SK-N-SH (cell line): ENCODE data around the gene CRB1.

Experiments
- FOXJ3 ChIP-seq: sonication (generic); formaldehyde crosslinking; IDR thresholded peaks from 2 replicates; pipeline ENCODE4 v1.5.1; 2020; ENCODE audit warnings: mild to moderate bottlenecking, missing genetic modification reagents
- FOXM1 ChIP-seq: IDR thresholded peaks from 2 replicates; pipeline ENCODE4 v1.4.0; 2012; ENCODE audit warnings: low read depth, mild to moderate bottlenecking
- RFX5 ChIP-seq: IDR thresholded peaks from 2 replicates; pipeline ENCODE4 v1.6.1; 2012; ENCODE audit warnings: mild to moderate bottlenecking, improper control_type of control experiment, low read length
- TAF1 ChIP-seq: IDR thresholded peaks from 2 replicates; pipeline ENCODE4 v1.6.1; 2012; ENCODE audit warnings: low read depth, mild to moderate bottlenecking, low read length, moderate library complexity, borderline replicate concordance
- TCF12 ChIP-seq: IDR thresholded peaks from 2 replicates; pipeline ENCODE4 v1.4.0; 2012
- YY1 ChIP-seq: IDR thresholded peaks from 2 replicates; pipeline ENCODE4 v1.4.0; 2012; ENCODE audit warnings: low read depth, mild to moderate bottlenecking
- TF ChIP-seq, protein P1 (sequence below): IDR thresholded peaks from 2 replicates; pipeline ENCODE4 v1.6.1; 2012; ENCODE audit warnings: mild to moderate bottlenecking, low read depth, low read length, moderate library complexity
- TF ChIP-seq, protein P2 (sequence below): fragments of 200-600 bp; sonication (generic); IDR thresholded peaks from 2 replicates; pipeline ENCODE4 v1.6.1; 2017; ENCODE audit warnings: antibody characterized with exemption, mild to moderate bottlenecking, moderate library complexity

DNA sequence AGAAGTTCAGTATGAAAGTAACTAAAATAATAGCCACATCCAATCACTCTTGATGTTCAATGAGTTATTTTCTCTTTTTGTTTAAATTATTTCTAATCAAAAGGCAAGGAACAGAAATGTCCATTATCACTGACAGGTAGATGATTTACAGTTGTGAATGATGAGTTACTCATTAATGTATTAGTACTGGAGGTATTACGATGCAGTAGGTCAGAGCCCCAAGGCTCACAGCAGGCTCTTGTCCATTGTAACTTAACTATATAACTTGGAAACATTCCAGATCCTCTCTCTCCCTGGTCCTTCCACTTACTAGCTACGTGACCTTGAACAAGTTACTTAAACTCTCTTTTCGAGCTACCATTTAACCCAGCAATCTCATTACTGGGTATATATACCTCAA lies 39.5 kb downstream of the CRB1 start:
- no peak for TF ChIP-seq TAF1
- TF ChIP-seq, protein P1, sequence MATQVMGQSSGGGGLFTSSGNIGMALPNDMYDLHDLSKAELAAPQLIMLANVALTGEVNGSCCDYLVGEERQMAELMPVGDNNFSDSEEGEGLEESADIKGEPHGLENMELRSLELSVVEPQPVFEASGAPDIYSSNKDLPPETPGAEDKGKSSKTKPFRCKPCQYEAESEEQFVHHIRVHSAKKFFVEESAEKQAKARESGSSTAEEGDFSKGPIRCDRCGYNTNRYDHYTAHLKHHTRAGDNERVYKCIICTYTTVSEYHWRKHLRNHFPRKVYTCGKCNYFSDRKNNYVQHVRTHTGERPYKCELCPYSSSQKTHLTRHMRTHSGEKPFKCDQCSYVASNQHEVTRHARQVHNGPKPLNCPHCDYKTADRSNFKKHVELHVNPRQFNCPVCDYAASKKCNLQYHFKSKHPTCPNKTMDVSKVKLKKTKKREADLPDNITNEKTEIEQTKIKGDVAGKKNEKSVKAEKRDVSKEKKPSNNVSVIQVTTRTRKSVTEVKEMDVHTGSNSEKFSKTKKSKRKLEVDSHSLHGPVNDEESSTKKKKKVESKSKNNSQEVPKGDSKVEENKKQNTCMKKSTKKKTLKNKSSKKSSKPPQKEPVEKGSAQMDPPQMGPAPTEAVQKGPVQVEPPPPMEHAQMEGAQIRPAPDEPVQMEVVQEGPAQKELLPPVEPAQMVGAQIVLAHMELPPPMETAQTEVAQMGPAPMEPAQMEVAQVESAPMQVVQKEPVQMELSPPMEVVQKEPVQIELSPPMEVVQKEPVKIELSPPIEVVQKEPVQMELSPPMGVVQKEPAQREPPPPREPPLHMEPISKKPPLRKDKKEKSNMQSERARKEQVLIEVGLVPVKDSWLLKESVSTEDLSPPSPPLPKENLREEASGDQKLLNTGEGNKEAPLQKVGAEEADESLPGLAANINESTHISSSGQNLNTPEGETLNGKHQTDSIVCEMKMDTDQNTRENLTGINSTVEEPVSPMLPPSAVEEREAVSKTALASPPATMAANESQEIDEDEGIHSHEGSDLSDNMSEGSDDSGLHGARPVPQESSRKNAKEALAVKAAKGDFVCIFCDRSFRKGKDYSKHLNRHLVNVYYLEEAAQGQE, result no peak
- no peak for TF ChIP-seq TCF12
- no peak for TF ChIP-seq RFX5
- TF ChIP-seq, protein P2, sequence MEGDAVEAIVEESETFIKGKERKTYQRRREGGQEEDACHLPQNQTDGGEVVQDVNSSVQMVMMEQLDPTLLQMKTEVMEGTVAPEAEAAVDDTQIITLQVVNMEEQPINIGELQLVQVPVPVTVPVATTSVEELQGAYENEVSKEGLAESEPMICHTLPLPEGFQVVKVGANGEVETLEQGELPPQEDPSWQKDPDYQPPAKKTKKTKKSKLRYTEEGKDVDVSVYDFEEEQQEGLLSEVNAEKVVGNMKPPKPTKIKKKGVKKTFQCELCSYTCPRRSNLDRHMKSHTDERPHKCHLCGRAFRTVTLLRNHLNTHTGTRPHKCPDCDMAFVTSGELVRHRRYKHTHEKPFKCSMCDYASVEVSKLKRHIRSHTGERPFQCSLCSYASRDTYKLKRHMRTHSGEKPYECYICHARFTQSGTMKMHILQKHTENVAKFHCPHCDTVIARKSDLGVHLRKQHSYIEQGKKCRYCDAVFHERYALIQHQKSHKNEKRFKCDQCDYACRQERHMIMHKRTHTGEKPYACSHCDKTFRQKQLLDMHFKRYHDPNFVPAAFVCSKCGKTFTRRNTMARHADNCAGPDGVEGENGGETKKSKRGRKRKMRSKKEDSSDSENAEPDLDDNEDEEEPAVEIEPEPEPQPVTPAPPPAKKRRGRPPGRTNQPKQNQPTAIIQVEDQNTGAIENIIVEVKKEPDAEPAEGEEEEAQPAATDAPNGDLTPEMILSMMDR, result no peak
- TF ChIP-seq FOXM1, result no peak
- no peak for TF ChIP-seq FOXJ3 (CRISPR knock-in tag)
- TF ChIP-seq YY1, result no peak
